Activated CD4-positive, alpha-beta T cell treated with anti-CD3 and anti-CD28 coated beads, Interleukin-2, amount 50 U/mL, for 1 hour (primary cell): ENCODE data around the gene CDKN1B.

Experiments
- DNase-seq: peaks from one replicate; pipeline ENCODE4 v3.0.0-alpha.2; 2020

CDKN1B gene

GRCh38 chr12:12704593-12705230 lies 12.5 kb upstream of the CDKN1B start:
- DNase-seq = peak; percentile 30

GRCh38 chr12:12705838-12706520 lies 11.2 kb upstream of the CDKN1B start:
- DNase-seq = peak; percentile 71

DNA sequence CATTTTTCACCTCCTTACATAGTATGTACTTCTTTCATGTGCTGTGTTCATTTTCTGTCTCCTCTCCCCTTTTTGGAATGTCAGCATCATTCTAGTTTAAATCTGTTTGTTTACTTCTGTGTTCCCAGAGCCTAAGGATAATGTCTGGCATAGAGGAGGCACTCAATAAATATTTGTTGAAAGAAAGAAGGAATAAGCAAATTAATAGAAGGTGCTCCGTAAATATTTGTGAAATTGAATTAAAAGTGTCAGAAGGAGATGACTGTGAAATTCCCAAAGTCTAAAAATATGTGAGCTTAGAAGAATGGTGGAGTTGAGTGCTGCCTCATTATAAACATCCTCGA lies 3.3 kb upstream of the CDKN1B start:
- no peak for DNase-seq

- DNase-seq = peak; percentile 55
Measured at GRCh38 chr12:12714276-12715021, 2.7 kb upstream of the CDKN1B start.

DNA sequence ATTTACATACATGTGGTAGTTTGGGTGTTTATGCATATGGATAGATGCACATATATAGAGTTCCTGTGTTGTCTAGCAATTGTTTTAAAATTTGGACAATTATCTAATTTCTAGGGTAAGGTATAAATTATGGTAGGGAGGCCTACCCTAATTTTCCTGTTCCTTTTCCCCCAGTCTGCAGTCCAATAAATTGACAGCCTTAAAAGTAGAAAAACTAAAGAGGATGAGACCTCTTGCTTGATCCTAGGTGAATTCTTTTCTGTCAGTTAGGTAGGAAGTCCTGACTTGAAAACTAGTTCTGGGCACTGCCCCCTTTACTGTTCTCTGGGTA lies 2.1 kb upstream of the CDKN1B start:
- DNase-seq = no peak

DNA sequence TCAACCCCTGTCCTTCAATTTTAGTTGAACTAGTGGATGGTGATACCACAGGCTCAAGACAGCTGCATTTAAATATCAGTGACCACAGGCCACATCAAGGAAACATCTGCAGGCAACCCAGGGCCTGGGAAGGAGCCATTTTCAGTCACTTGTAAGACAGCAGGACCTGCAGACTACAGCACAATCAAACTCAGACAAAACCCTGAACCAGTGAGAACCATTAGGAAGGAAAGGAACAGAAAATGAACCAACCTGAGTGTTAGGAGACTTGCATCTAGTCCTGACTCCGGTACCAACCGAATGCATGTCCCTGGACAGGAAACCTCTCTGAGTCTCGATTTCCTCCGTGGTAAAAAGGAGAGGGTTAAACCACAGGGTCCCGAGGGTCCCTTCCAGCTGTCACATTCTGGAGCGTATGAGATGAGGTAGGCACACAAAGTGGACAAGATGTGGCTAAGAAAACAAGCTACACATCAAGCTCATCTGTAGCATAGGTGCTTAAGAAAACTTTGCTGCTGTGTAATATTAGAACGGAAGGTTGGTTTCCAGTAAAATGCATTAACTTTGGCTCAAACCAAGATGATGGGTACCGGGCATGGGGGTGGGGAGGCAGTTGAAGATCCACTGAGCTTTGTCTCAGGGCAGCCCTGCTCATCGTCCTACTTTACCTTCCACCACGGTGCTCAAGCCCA lies 1.6 kb upstream of the CDKN1B start:
- peak; percentile 31 for DNase-seq

- no peak for DNase-seq
Measured at GRCh38 chr12:12716151-12716792, 896 bp upstream of the CDKN1B start.

DNA sequence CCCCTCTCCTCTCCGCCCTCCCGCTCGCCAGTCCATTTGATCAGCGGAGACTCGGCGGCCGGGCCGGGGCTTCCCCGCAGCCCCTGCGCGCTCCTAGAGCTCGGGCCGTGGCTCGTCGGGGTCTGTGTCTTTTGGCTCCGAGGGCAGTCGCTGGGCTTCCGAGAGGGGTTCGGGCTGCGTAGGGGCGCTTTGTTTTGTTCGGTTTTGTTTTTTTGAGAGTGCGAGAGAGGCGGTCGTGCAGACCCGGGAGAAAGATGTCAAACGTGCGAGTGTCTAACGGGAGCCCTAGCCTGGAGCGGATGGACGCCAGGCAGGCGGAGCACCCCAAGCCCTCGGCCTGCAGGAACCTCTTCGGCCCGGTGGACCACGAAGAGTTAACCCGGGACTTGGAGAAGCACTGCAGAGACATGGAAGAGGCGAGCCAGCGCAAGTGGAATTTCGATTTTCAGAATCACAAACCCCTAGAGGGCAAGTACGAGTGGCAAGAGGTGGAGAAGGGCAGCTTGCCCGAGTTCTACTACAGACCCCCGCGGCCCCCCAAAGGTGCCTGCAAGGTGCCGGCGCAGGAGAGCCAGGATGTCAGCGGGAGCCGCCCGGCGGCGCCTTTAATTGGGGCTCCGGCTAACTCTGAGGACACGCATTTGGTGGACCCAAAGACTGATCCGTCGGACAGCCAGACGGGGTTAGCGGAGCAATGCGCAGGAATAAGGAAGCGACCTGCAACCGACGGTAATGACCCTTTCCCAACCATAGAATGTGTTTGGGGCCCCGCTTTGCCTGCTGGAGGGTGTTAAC lies 615 bp downstream of the CDKN1B start:
- DNase-seq = peak; percentile 17

- DNase-seq = no peak
Measured at GRCh38 chr12:12718381-12718759, 1.2 kb downstream of the CDKN1B start.

DNA sequence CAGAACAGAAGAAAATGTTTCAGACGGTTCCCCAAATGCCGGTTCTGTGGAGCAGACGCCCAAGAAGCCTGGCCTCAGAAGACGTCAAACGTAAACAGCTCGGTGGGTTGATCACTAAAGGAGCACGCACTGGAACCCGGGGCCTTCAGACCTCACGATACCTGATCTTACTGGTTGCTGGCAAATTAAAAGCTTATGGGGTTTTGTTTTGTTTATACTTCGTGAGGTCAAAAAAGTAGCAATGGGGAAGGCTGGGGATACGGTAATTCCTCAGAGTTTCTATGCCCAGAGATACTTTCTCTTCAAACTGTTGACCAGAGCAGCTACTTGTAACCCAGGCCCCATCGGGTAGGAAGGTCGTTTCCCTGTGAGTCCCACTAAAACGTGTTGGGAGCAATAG lies 1.7 kb downstream of the CDKN1B start:
- peak; percentile 19 for DNase-seq

- DNase-seq = no peak
Measured at GRCh38 chr12:12719496-12719895, 2.3 kb downstream of the CDKN1B start.

DNA sequence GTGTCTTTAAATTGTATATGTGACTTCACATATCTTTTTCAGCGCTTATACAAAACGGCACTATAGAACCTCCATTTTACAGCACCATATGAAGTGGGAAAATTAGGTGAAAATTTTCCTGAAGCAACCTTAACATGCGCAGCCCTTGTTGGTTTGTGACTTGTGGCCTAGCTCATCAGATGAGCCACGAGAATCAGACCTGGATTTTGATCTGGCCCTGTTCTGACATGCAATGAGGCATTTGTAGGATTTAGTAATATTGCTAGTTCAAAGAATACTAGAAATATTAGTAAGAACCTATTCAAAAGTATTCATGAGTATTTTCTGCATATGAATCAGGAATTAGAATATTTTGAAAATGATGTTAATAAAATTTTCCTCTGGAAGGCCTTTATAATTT lies 2.9 kb downstream of the CDKN1B start:
- DNase-seq = no peak

GRCh38 chr12:12720672-12721161 lies 3.5 kb downstream of the CDKN1B start:
- peak; percentile 24 for DNase-seq

- DNase-seq = peak; percentile 40
Measured at GRCh38 chr12:12721176-12721751, 4.1 kb downstream of the CDKN1B start.

DNA sequence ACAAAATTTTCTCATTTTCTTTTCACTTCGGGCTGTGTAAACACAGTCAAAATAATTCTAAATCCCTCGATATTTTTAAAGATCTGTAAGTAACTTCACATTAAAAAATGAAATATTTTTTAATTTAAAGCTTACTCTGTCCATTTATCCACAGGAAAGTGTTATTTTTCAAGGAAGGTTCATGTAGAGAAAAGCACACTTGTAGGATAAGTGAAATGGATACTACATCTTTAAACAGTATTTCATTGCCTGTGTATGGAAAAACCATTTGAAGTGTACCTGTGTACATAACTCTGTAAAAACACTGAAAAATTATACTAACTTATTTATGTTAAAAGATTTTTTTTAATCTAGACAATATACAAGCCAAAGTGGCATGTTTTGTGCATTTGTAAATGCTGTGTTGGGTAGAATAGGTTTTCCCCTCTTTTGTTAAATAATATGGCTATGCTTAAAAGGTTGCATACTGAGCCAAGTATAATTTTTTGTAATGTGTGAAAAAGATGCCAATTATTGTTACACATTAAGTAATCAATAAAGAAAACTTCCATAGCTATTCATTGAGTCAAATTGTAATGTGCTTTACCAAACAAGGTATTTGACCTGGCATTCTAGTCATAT lies 4.8 kb downstream of the CDKN1B start:
- no peak for DNase-seq

GRCh38 chr12:12722435-12723148 lies 5.4 kb downstream of the CDKN1B start:
- no peak for DNase-seq

GRCh38 chr12:12723149-12723680 lies 6.0 kb downstream of the CDKN1B start:
- DNase-seq = no peak

GRCh38 chr12:12723681-12724420 lies 6.7 kb downstream of the CDKN1B start:
- peak; percentile 41 for DNase-seq

GRCh38 chr12:12724421-12725085 lies 7.4 kb downstream of the CDKN1B start:
- DNase-seq = no peak
